Coronary artery (tissue), 2 donors: ENCODE data around the gene RGS9BP.
"Not testable (repeated sequence)": the region's sequence is repeated elsewhere in the genome, so short reads cannot be mapped to it uniquely, and the experiment has no call there.

Source experiments
- DNase-seq: peaks from one replicate; pipeline ENCODE4 v3.0.0-alpha.2; 2017; ENCODE audit warnings: low spot score
- H3K27ac ChIP-seq, 2 donors: fragments of 200-600 bp; sonication (generic); one replicate each; pipeline ENCODE4 v1.5.1; 2016 to 2019
- H3K4me3 ChIP-seq: fragments of 200-600 bp; sonication (generic); 2 replicates; pipeline ENCODE4 v1.5.1; 2016; ENCODE audit warnings: mild to moderate bottlenecking, moderate library complexity
- CTCF ChIP-seq: fragments of 200-600 bp; sonication (generic); IDR thresholded peaks from one replicate; pipeline ENCODE4 v1.5.1; 2019; ENCODE audit warnings: antibody characterized with exemption

RGS9BP gene

GRCh38 chr19:32653599-32653915 lies 22.1 kb upstream of the RGS9BP start:
- DNase-seq: no peak
- TF ChIP-seq CTCF: no peak
- H3K4me3 ChIP-seq: no peak overlapping the region
- H3K27ac ChIP-seq: no peak overlapping the region

GRCh38 chr19:32656379-32656778 lies 19.3 kb upstream of the RGS9BP start:
- not testable (repeated sequence) for DNase-seq, H3K4me3 ChIP-seq, H3K27ac ChIP-seq

- no peak for DNase-seq
- no peak for TF ChIP-seq CTCF
- Histone ChIP-seq H3K4me3 (no peak overlapping the region), H3K27ac (no peak overlapping the region)
Measured at GRCh38 chr19:32658075-32658474, 17.6 kb upstream of the RGS9BP start.

GRCh38 chr19:32658527-32658926 lies 17.1 kb upstream of the RGS9BP start:
- Histone ChIP-seq H3K4me3 (no peak overlapping the region), H3K27ac (no peak overlapping the region)
- DNase-seq: no peak
- TF ChIP-seq CTCF: no peak

- DNase-seq: no peak
- no peak overlapping the region for H3K27ac ChIP-seq
- H3K4me3 ChIP-seq: no peak overlapping the region
- TF ChIP-seq CTCF: no peak
Measured at GRCh38 chr19:32661318-32661717, 14.3 kb upstream of the RGS9BP start.

- DNase-seq: no peak
- H3K4me3 ChIP-seq: no peak overlapping the region
- no peak overlapping the region for H3K27ac ChIP-seq
- TF ChIP-seq CTCF: no peak
Measured at GRCh38 chr19:32662186-32662585, 13.5 kb upstream of the RGS9BP start.

- no peak overlapping the region for H3K4me3 ChIP-seq
- no peak for DNase-seq
- TF ChIP-seq CTCF: no peak
- H3K27ac ChIP-seq: no peak overlapping the region
Measured at GRCh38 chr19:32666084-32666483, 9.6 kb upstream of the RGS9BP start.

- no peak overlapping the region for H3K4me3 ChIP-seq
- no peak for DNase-seq
- H3K27ac ChIP-seq: no peak overlapping the region
- no peak for TF ChIP-seq CTCF
Measured at GRCh38 chr19:32669310-32669709, 6.3 kb upstream of the RGS9BP start.
